ENCODE results near the gene C4BPB. TPM values are rescaled to one million over a fixed set of nuclear protein-coding genes. Genes with fewer than 3 reads are reported as not detected.

The C4BPB gene
- total and polyA plus RNA-seq, 2 of the 8 experiments (the other 6 are each of a cell fraction or from before 2014, with no cell fraction given) = not detected

DNA sequence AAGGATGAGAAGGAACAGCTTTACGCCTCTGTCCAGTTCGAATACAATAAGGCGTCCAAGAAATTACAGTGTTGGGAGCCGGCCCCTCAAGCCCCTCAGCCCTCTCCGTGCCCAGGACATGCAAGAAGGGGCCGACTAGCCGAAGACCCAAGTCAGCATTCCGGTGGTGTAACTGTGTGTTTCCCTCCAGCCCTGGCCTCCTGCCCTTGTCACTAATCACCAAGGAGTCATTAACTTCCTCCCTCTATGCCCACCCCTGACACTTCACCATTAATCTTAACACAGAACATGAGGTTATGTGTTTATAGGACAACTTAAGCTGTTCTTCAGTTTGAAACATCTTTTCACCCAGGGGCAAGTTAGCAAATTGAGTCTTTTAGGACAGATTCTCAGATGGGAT, 16.4 kb upstream of the C4BPB start (continued):
- TF ChIP-seq, protein P1, sequence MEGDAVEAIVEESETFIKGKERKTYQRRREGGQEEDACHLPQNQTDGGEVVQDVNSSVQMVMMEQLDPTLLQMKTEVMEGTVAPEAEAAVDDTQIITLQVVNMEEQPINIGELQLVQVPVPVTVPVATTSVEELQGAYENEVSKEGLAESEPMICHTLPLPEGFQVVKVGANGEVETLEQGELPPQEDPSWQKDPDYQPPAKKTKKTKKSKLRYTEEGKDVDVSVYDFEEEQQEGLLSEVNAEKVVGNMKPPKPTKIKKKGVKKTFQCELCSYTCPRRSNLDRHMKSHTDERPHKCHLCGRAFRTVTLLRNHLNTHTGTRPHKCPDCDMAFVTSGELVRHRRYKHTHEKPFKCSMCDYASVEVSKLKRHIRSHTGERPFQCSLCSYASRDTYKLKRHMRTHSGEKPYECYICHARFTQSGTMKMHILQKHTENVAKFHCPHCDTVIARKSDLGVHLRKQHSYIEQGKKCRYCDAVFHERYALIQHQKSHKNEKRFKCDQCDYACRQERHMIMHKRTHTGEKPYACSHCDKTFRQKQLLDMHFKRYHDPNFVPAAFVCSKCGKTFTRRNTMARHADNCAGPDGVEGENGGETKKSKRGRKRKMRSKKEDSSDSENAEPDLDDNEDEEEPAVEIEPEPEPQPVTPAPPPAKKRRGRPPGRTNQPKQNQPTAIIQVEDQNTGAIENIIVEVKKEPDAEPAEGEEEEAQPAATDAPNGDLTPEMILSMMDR (IDR thresholded peaks at IDR 0.05; ENCODE audit: control extremely low read depth in 1 of 3, insufficient read depth in 1 of 3, low read depth in 1 of 3, low read length in 3 of 3) = no peak
- TF ChIP-seq TBP (IDR thresholded peaks at IDR 0.05; ENCODE audit: low read depth, low read length) (no peak), EGR1 (IDR thresholded peaks at IDR 0.05; ENCODE audit: borderline replicate concordance, low read depth, low read length) (no peak)

All from H1 (cell line).